SK-N-SH (cell line): Measurements from ENCODE around the gene NFRKB.

Source experiments
- EP300 ChIP-seq, 2 experiments: IDR thresholded peaks; 2 replicates each; pipeline versions ENCODE4 v1.4.0 to v1.6.1; 2012; ENCODE audit warnings: borderline replicate concordance in 1 of 2, low read depth in 1 of 2, low read length in 1 of 2
- POLR2AphosphoS5 ChIP-seq: IDR thresholded peaks from 2 replicates; pipeline ENCODE4 v1.6.1; 2012; ENCODE audit warnings: low read depth, low read length
- RAD21 ChIP-seq: IDR thresholded peaks from 2 replicates; pipeline ENCODE4 v1.6.1; 2012; ENCODE audit warnings: mild to moderate bottlenecking, low read length
- RXRA ChIP-seq: IDR thresholded peaks from 2 replicates; pipeline ENCODE4 v1.4.0; 2012; ENCODE audit warnings: low read depth, mild to moderate bottlenecking, borderline replicate concordance
- YY1 ChIP-seq: IDR thresholded peaks from 2 replicates; pipeline ENCODE4 v1.4.0; 2012; ENCODE audit warnings: low read depth, mild to moderate bottlenecking
- TF ChIP-seq, protein P1 (sequence below): fragments of 200-600 bp; sonication (generic); IDR thresholded peaks from 2 replicates; pipeline ENCODE4 v1.6.1; 2017; ENCODE audit warnings: antibody characterized with exemption, mild to moderate bottlenecking, moderate library complexity

DNA sequence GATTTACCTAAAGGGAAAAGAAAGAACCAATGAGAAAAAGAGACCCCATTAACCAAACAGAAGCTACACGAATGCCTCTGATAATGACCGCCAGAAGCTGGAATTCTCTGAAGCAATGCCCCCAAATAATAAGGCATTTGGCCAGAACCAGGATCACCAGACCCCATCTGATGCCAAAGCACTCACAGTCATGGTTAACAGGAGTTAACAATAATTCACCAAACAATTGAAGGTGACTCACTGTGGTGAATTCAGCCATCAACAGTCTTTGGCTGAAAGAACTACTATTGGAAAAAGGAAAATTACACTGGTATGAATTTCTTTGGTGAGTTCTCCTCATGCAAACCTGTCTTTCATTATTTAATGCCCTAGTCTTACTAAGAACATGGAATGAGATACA, 21.9 kb upstream of the NFRKB start:
- TF ChIP-seq, protein P1, sequence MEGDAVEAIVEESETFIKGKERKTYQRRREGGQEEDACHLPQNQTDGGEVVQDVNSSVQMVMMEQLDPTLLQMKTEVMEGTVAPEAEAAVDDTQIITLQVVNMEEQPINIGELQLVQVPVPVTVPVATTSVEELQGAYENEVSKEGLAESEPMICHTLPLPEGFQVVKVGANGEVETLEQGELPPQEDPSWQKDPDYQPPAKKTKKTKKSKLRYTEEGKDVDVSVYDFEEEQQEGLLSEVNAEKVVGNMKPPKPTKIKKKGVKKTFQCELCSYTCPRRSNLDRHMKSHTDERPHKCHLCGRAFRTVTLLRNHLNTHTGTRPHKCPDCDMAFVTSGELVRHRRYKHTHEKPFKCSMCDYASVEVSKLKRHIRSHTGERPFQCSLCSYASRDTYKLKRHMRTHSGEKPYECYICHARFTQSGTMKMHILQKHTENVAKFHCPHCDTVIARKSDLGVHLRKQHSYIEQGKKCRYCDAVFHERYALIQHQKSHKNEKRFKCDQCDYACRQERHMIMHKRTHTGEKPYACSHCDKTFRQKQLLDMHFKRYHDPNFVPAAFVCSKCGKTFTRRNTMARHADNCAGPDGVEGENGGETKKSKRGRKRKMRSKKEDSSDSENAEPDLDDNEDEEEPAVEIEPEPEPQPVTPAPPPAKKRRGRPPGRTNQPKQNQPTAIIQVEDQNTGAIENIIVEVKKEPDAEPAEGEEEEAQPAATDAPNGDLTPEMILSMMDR, result no peak
- TF ChIP-seq EP300 (IDR thresholded peaks at IDR 0.05; ENCODE audit: borderline replicate concordance in 1 of 2, low read depth in 1 of 2, low read length in 1 of 2) (no peak), POLR2AphosphoS5 (no peak), RXRA (no peak), YY1 (no peak), RAD21 (no peak)
